Frontal cortex (tissue), 4 donors: Measurements from ENCODE around the gene LUZP4. TPM values are rescaled to one million over a fixed set of nuclear protein-coding genes. Genes with fewer than 3 reads are reported as not detected.
A peak's percentile ranks its signal among the peaks of the same experiment; 100 is the strongest.
"Not testable (repeated sequence)": the region's sequence is repeated elsewhere in the genome, so short reads cannot be mapped to it uniquely, and the experiment has no call there.

Experiments used
- DNase-seq, 2 donors: peaks; one replicate each; pipeline ENCODE4 v3.0.0; 2012; ENCODE audit warnings: low spot score in 2 of 2
- FAIRE-seq: peaks from 2 replicates; lab custom pipeline; 2012; peaks lifted over from hg19 to GRCh38; lab: Jason Lieb, UNC
- total RNA-seq: library from RNA; depleted of rRNA; stranded (reverse); fragments of >200 nt; gene quantifications from one replicate; pipeline ENCODE4 v1.2.3, GENCODE V29; 2014
- donor health status: control.
- donor health status: control.
- donor health status: control.

The LUZP4 gene
- total RNA-seq, result not detected

- no peak for FAIRE-seq
- no peak for DNase-seq
Observed at GRCh38 chrX:115289465-115289864, at the start of gene LUZP4. TSS of gene LUZP4 (plus strand) at chrX:115289715. CDS start at chrX:115289760, 45 bp downstream.

GRCh38 chrX:115251458-115252233 is 37.9 kb upstream of the LUZP4 start:
- no peak for FAIRE-seq
- DNase-seq, result no peak

- FAIRE-seq, result no peak
Observed at GRCh38 chrX:115255003-115255402, 34.5 kb upstream of the LUZP4 start.

GRCh38 chrX:115257711-115258110 is 31.8 kb upstream of the LUZP4 start:
- DNase-seq (no peak), FAIRE-seq (no peak)

More at GRCh38 chrX:115255003-115255402, 34.5 kb upstream of the LUZP4 start:
- no peak for DNase-seq

- DNase-seq, result no peak
- FAIRE-seq, result no peak
Observed at GRCh38 chrX:115259238-115259875, 30.2 kb upstream of the LUZP4 start.

- FAIRE-seq (no peak), DNase-seq (no peak)
Observed at GRCh38 chrX:115260330-115260729, 29.2 kb upstream of the LUZP4 start.

GRCh38 chrX:115261148-115261547 is 28.4 kb upstream of the LUZP4 start:
- FAIRE-seq, result no peak
- no peak for DNase-seq

GRCh38 chrX:115264009-115264408 is 25.5 kb upstream of the LUZP4 start:
- DNase-seq, result no peak
- no peak for FAIRE-seq

GRCh38 chrX:115266300-115266699 is 23.2 kb upstream of the LUZP4 start:
- FAIRE-seq (no peak), DNase-seq (no peak)

GRCh38 chrX:115268421-115268820 is 21.1 kb upstream of the LUZP4 start:
- FAIRE-seq, result no peak

GRCh38 chrX:115269051-115269683 is 20.3 kb upstream of the LUZP4 start:
- FAIRE-seq, result no peak
- DNase-seq, result no peak

More at GRCh38 chrX:115268421-115268820, 21.1 kb upstream of the LUZP4 start:
- no peak for DNase-seq

- DNase-seq (no peak), FAIRE-seq (no peak)
Observed at GRCh38 chrX:115284877-115285276, 4.6 kb upstream of the LUZP4 start.

- no peak for DNase-seq
- no peak for FAIRE-seq
Observed at GRCh38 chrX:115297189-115297588, 7.7 kb downstream of the LUZP4 start.

- DNase-seq (no peak), FAIRE-seq (no peak)
Observed at GRCh38 chrX:115311139-115311538, 21.6 kb downstream of the LUZP4 start.

- no peak for FAIRE-seq
- peak in 1 of 2 donors; percentile 3 for DNase-seq
Observed at GRCh38 chrX:115311601-115312001, 22.1 kb downstream of the LUZP4 start.

- FAIRE-seq, result no peak
- DNase-seq, result no peak
Observed at GRCh38 chrX:115318139-115318538, 28.6 kb downstream of the LUZP4 start.

GRCh38 chrX:115322375-115322774 is 32.9 kb downstream of the LUZP4 start:
- DNase-seq (no peak), FAIRE-seq (no peak)

- DNase-seq, result no peak
- no peak for FAIRE-seq
Observed at GRCh38 chrX:115324194-115324593, 34.7 kb downstream of the LUZP4 start.

GRCh38 chrX:115329282-115329681 is 39.8 kb downstream of the LUZP4 start:
- not testable (repeated sequence) for FAIRE-seq, DNase-seq

- peak; percentile 71 for FAIRE-seq
Observed at GRCh38 chrX:115330498-115331168, 41.1 kb downstream of the LUZP4 start.

More at GRCh38 chrX:115330498-115331168, 41.1 kb downstream of the LUZP4 start:
- DNase-seq, result peak in 1 of 2 donors; percentile 28
